NCI-H1417 treated with DMSO at 0.1 percent for 48 hours (cell line): ENCODE measurements around the gene RNF32.
"Not testable (repeated sequence)": the region's sequence is repeated elsewhere in the genome, so short reads cannot be mapped to it uniquely, and the experiment has no call there.

Experiments used
- DNase-seq: peaks from one replicate; lab custom pipeline; 2025; lab: John Stamatoyannopoulos, UW

RNF32 gene

DNA sequence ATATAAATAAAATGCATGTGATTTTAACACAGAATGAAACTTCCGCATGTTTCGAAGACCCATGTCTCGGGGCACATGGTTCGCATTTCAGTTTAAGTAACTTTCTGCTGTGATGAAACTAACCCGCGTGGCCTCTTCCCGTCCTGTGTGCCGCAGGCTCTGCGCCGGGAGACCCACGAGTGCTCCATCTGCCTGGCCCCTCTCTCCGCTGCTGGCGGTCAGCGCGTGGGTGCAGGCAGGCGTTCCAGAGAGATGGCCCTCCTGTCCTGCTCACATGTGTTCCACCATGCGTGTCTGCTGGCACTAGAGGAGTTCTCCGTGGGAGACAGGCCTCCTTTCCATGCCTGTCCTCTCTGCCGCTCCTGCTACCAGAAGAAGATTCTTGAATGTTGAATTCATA is 35.7 kb downstream of the RNF32 start:
- DNase-seq, result no peak

DNA sequence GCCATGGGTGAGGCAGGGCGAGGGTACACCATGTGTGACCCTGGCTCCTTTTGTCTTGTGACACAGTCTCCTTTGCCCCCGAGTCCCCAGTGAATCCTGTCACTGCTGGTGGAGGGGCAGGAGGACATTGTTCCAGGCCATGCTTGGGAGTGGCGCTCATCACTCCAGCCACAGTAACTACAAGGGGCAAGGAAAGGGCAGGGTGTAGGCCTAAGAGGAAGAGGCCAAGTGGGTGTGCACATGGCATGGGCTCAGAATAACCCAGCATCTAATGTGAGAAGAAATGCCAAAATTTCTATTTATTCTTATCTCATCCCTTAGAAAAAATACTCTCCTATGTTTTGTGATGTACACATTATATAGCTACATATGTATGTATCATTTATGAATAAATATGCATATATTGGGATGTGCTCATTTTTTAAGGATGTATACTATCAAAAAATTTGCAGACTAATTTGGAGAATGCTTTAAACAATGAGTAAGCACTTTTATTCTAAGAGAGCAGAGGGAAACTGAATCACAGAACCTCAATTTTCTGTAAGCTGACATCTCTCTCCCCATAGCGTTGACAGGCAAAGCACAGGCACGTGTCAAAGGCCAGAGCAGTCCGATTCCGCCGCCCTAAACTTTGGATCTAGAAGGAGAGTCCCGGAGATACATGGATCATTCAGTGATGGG is 36.9 kb downstream of the RNF32 start:
- DNase-seq, result no peak

DNA sequence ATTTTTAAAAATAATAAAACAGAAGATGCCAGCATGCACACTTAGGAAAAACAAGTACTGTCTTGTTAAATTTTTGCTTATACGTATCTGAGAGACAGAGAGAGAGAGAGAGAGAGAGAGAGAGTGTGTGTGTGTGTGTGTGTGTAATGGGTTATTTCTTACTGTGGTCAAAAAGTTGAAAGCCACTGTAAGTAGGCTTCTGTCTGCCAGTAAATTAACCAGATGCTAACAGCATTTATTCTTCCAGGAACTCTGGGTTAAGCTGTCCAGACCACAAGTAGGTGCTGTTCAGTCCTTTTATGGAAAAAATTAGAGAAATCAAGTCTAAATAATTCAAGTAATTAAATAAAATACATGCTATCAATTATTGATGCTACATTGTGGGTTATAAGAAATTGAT is 39.7 kb downstream of the RNF32 start:
- no peak for DNase-seq

DNA sequence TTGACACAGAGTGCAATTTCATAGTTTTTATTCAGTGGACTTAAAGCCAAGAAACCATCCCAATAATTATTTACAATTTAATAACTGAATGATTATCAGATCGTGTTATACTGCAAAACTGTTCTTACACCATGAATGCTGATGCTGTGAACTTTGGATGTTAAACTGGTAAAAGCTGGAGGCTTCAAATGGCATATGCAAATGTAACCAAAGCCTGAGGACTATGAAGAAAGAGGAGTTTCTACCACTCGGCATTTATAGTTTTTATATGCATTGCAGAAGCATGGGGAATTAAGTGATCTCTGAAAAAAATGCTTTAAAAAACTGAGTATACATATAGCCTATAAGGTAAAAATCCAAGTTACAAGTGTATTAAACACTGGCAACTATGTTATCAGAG is 42.4 kb downstream of the RNF32 start:
- no peak for DNase-seq

GRCh38 chr7:156684251-156684650 is 43.7 kb downstream of the RNF32 start:
- no peak for DNase-seq

DNA sequence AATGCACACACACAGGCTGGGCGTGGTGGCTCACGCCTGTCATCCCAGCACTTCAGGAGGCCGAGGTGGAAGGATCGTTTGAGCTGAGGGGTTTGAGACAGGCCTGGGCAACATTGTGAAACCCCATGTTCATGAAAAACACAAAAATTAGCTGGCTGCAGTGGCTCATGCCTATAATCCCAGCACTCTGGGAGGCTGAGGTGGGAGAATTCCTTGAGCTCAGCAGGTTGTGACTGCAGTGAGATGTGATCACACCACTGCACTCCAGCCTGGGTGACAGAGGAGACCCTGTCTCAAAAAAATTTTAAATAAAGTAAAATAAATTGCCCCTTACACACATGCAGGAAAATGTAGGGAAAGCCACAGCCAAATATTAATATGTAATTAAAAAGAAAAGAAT is 44.1 kb downstream of the RNF32 start:
- DNase-seq, result no peak

GRCh38 chr7:156691764-156692163 is 51.2 kb downstream of the RNF32 start:
- DNase-seq, result no peak

GRCh38 chr7:156692849-156693248 is 52.3 kb downstream of the RNF32 start:
- DNase-seq, result no peak

DNA sequence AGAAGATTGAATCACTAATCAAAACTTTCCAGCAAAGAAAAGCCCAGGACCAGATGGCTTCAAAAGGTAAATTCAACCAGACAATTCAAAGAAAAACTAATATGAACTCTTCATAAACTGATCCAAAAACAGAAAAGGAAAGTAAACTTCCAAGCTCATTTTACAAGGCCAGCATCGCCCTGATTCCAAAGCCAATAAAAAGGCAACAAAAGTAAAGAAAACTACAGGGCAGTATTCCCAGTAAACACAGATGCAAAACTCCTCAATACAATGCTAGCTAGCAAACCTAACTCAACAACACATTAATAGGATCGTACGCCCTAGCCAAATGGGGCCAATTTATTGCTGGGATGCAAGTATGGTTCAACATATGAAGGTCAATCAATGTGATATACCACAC is 53.1 kb downstream of the RNF32 start:
- no peak for DNase-seq

DNA sequence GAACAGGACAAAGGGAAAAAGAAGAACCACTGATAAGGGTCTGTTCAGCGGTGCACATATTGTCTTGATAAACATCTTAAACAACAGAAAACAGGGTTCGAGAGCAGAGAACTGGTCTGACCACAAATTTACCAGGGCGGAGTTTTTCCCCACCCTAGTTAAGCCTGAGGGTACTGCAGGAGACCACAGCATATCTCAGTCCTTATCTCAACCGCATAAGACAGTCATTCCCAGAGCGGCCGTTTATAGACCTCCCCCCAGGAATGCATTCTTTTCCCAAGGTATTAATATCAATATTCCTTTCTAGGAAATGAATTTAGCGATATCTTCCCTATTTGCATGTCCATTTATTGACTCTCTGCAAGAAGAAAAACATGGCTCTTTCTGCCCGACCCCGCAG is 56.7 kb downstream of the RNF32 start:
- DNase-seq, result not testable (repeated sequence)

GRCh38 chr7:156698512-156698911 is 57.9 kb downstream of the RNF32 start:
- not testable (repeated sequence) for DNase-seq

DNA sequence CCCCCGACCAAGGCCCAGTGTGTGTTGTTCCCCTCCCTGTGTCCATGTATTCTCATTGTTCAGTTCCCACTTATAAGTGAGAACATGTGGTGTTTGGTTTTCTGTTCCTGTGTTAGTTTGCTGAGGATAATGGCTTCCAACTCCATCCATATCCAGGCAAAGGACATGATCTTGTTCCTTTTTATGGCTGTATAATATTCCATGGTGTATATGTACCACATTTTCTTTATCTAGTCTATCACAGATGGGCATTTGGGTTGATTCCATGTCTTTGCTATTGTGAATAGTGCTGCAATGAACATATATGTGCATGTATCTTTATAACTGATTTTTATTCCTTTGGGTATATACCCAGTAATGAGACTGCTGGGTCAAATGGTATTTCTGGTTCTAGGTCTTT is 61.2 kb downstream of the RNF32 start:
- not testable (repeated sequence) for DNase-seq

DNA sequence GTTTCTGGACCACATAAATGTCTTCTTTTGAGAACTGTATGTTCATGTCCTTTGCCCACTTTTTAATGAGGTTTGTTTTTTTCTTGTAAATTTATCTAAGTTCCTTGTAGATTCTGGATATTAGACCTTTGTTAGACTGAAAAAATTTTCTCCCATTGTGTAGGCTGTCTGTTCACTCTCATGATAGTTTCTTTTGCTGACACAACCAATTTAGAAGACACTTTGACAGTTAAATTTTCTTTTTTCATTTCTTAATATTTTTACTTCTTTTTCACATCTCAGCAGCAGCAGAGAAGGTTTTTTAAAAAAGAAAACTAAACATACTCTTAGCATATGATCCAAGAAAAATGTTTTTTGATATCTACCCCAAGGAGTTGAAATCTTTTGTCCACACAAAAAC is 61.8 kb downstream of the RNF32 start:
- DNase-seq, result no peak

- no peak for DNase-seq
Observed at GRCh38 chr7:156703209-156703608, 62.6 kb downstream of the RNF32 start.

GRCh38 chr7:156703773-156704482 is 63.4 kb downstream of the RNF32 start:
- no peak for DNase-seq

DNA sequence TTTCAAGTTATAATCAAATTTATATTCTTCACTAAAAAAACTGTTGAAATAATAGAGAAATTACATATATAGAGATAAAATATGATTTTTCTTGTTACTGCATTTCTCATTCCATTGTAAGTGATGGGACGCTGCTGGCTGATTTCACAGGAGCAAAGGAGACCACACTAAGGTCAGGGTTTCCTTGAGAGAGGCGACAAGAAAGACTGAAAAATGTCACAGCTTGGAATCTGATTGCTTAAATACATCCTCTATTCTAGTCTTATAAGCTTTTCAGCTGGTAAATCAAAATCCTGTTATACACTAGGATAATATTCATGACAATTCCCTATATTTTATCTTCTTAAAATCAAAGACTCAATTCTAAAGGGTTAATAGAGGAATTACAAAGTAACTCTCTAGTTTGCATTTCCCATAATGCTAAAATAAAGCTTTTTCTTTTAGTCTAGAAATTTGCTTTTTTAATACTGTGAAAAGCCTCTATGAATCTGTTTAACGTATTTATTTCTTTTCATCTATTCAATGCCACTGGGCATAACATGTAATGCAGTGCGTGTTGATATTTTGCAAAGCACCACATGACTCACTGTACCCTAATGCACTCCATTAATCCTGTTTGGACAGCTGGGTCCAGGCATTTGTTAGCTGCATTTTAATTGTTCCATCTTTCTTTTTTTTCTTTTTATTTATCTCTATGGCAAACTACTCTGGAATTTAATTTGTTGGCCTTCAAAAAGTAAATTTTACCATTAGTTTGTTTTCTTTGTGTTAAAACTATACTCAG is 81.7 kb downstream of the RNF32 start:
- DNase-seq, result peak; percentile 15

DNA sequence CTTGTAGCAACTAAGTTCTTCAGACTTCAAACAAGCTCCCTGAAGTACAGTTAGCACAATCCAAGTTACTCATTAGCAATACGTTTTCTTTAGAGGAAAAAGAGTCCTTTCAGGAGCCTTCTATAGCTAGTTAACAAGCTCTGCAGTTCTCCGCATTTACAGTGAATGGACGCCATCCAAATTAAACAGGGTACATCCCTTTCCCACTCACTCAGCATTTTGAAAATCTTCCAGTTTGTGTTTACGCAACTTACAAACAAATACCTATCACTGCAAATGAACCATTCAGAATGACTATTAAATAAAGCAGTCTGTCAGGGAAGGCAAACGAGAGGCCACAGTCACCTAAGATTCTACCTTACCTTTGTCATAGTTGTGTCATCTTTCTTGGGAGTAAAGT is 84.5 kb downstream of the RNF32 start:
- no peak for DNase-seq

DNA sequence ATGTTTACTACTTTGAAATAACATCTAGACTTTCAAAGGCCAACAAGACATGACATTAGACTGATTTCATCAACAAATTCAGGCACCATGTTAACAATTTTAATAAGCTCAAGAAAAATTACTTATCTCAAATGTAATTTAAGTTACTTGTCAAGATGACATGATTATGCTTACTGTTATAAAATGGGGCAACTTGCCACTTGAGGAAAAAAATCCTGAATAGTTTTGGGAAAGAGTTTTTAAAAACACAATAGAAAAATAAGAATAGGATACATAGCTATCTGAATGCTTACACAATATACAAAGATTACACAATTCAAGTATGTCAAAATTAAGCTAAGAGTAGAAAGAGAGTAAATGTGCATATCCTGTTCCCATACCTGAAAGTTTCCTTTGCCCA is 85.4 kb downstream of the RNF32 start:
- DNase-seq, result no peak
